Activated T-cell treated with anti-CD3 and anti-CD28 coated beads, Interleukin-2, amount 50 U/mL, for 72 hours (primary cell): ENCODE measurements around the gene STXBP1. TPM values are rescaled to one million over a fixed set of nuclear protein-coding genes. Genes with fewer than 3 reads are reported as not detected.

Experiments used
- ATAC-seq, 2 donors: fragments of 150-1000 bp; cut with Tn5 transposase; replicated peaks in 1 of 2; 2 replicates each; pipeline ENCODE4 v1.10.0; 2021; ENCODE audit warnings: moderate library complexity in 2 of 2, mild to moderate bottlenecking in 1 of 2
- DNase-seq, 2 donors: peaks; one replicate each; pipeline ENCODE4 v3.0.0; 2021 to 2022; ENCODE audit warnings: mixed read lengths in 1 of 2
- H3K27ac Mint-ChIP-seq: one replicate; pipeline ENCODE4 v1.8.0; 2022; ENCODE audit warnings: mild to moderate bottlenecking, moderate library complexity, mixed read lengths
- H3K27me3 Mint-ChIP-seq: one replicate; pipeline ENCODE4 v1.8.0; 2022; ENCODE audit warnings: low read depth, mixed read lengths
- H3K36me3 Mint-ChIP-seq, 2 donors: one replicate each; pipeline ENCODE4 v1.8.0; 2022; ENCODE audit warnings: mixed read lengths in 2 of 2, mild to moderate bottlenecking in 1 of 2; ENCODE audit not compliant: insufficient read depth in 2 of 2
- H3K4me1 Mint-ChIP-seq: one replicate; pipeline ENCODE4 v1.8.0; 2022; ENCODE audit warnings: low read depth, mixed read lengths
- H3K4me3 Mint-ChIP-seq, 2 donors: one replicate each; pipeline ENCODE4 v1.8.0; 2022; ENCODE audit warnings: mild to moderate bottlenecking in 2 of 2, mixed read lengths in 2 of 2, moderate library complexity in 2 of 2
- H3K9me3 Mint-ChIP-seq, 2 donors: one replicate each; pipeline ENCODE4 v1.8.0; 2022; ENCODE audit warnings: mixed read lengths in 2 of 2
- total RNA-seq, 2 donors: library from RNA; stranded (reverse); gene quantifications; one replicate each; pipeline ENCODE4 v1.2.3, GENCODE V29; 2022

STXBP1 gene
- total RNA-seq, 2 donors from 2014 or later = 14.5 to 26.6 TPM

GRCh38 chr9:127683723-127684122 is 71.6 kb downstream of the STXBP1 start:
- Mint-ChIP-seq H3K27me3 (no peaks in the 10 kb centered on the region), H3K4me1 (no peaks in the 10 kb centered on the region), H3K36me3 (peaks cover 0 to 1% of the 10 kb centered on the region in 2 donors), H3K9me3 (no peaks in the 10 kb centered on the region), H3K4me3 (no peak overlapping the region), H3K27ac (no peak overlapping the region)
- no peak for DNase-seq
- no peak for ATAC-seq

- Mint-ChIP-seq H3K27me3 (no peaks in the 10 kb centered on the region), H3K4me1 (no peaks in the 10 kb centered on the region), H3K36me3 (peaks cover 0 to 1% of the 10 kb centered on the region in 2 donors), H3K27ac (no peak overlapping the region), H3K9me3 (no peaks in the 10 kb centered on the region), H3K4me3 (no peak overlapping the region)
- no peak for ATAC-seq
- no peak for DNase-seq
These were observed 72.5 kb downstream of the STXBP1 start for GRCh38 chr9:127684576-127684975.

- H3K27me3 Mint-ChIP-seq = no peaks in the 10 kb centered on the region
- H3K36me3 Mint-ChIP-seq = no peaks in the 10 kb centered on the region
These were observed 74.7 kb downstream of the STXBP1 start for GRCh38 chr9:127686461-127687393.

GRCh38 chr9:127689329-127690000 is 77.4 kb downstream of the STXBP1 start:
- no peaks in the 10 kb centered on the region for H3K27me3 Mint-ChIP-seq
- no peaks in the 10 kb centered on the region for H3K36me3 Mint-ChIP-seq
- ATAC-seq (no peak), DNase-seq (no peak)
- H3K4me1 Mint-ChIP-seq = no peaks in the 10 kb centered on the region
- H3K4me3 Mint-ChIP-seq = no peak overlapping the region
- no peaks in the 10 kb centered on the region for H3K9me3 Mint-ChIP-seq
- H3K27ac Mint-ChIP-seq = no peak overlapping the region

More at GRCh38 chr9:127686461-127687393, 74.7 kb downstream of the STXBP1 start:
- H3K9me3 Mint-ChIP-seq = no peaks in the 10 kb centered on the region
- no peak overlapping the region for H3K27ac Mint-ChIP-seq
- ATAC-seq (no peak), DNase-seq (no peak)
- no peaks in the 10 kb centered on the region for H3K4me1 Mint-ChIP-seq
- no peak overlapping the region for H3K4me3 Mint-ChIP-seq

- no peaks in the 10 kb centered on the region for H3K9me3 Mint-ChIP-seq
- no peaks in the 10 kb centered on the region for H3K4me1 Mint-ChIP-seq
- DNase-seq (no peak), ATAC-seq (no peak)
- H3K27me3 Mint-ChIP-seq = no peaks in the 10 kb centered on the region
- H3K4me3 Mint-ChIP-seq = no peak overlapping the region
- no peaks in the 10 kb centered on the region for H3K36me3 Mint-ChIP-seq
- no peak overlapping the region for H3K27ac Mint-ChIP-seq
These were observed 78.7 kb downstream of the STXBP1 start for GRCh38 chr9:127690735-127691134.

GRCh38 chr9:127692071-127692470 is 80.0 kb downstream of the STXBP1 start:
- Mint-ChIP-seq H3K9me3 (no peaks in the 10 kb centered on the region), H3K27ac (no peak overlapping the region), H3K27me3 (no peaks in the 10 kb centered on the region), H3K4me1 (no peaks in the 10 kb centered on the region), H3K4me3 (no peak overlapping the region), H3K36me3 (no peaks in the 10 kb centered on the region)
- ATAC-seq = no peak
- DNase-seq = no peak

GRCh38 chr9:127693143-127693542 is 81.1 kb downstream of the STXBP1 start:
- DNase-seq (no peak), ATAC-seq (no peak)

GRCh38 chr9:127693697-127694096 is 81.6 kb downstream of the STXBP1 start:
- H3K9me3 Mint-ChIP-seq = no peaks in the 10 kb centered on the region
- H3K4me1 Mint-ChIP-seq = no peaks in the 10 kb centered on the region
- DNase-seq (no peak), ATAC-seq (no peak)
- H3K27ac Mint-ChIP-seq = no peak overlapping the region
- no peak overlapping the region for H3K4me3 Mint-ChIP-seq
- H3K36me3 Mint-ChIP-seq = no peaks in the 10 kb centered on the region
- no peaks in the 10 kb centered on the region for H3K27me3 Mint-ChIP-seq

More at GRCh38 chr9:127693143-127693542, 81.1 kb downstream of the STXBP1 start:
- Mint-ChIP-seq H3K27me3 (no peaks in the 10 kb centered on the region), H3K4me3 (no peak overlapping the region), H3K27ac (no peak overlapping the region), H3K36me3 (no peaks in the 10 kb centered on the region), H3K9me3 (no peaks in the 10 kb centered on the region), H3K4me1 (no peaks in the 10 kb centered on the region)

- H3K4me1 Mint-ChIP-seq = peaks cover 14% of the 10 kb centered on the region
- H3K4me3 Mint-ChIP-seq = no peak overlapping the region
- no peak overlapping the region for H3K27ac Mint-ChIP-seq
- ATAC-seq = no peak
- no peaks in the 10 kb centered on the region for H3K9me3 Mint-ChIP-seq
- no peaks in the 10 kb centered on the region for H3K27me3 Mint-ChIP-seq
- no peaks in the 10 kb centered on the region for H3K36me3 Mint-ChIP-seq
- no peak for DNase-seq
These were observed 83.0 kb downstream of the STXBP1 start for GRCh38 chr9:127694890-127695720.

GRCh38 chr9:127697575-127697974 is 85.5 kb downstream of the STXBP1 start:
- Mint-ChIP-seq H3K36me3 (no peaks in the 10 kb centered on the region), H3K4me1 (peaks cover 18% of the 10 kb centered on the region), H3K27me3 (no peaks in the 10 kb centered on the region), H3K9me3 (no peaks in the 10 kb centered on the region), H3K4me3 (no peak overlapping the region), H3K27ac (no peak overlapping the region)
- DNase-seq = no peak
- no peak for ATAC-seq

GRCh38 chr9:127698386-127698785 is 86.3 kb downstream of the STXBP1 start:
- DNase-seq = no peak
- H3K27me3 Mint-ChIP-seq = no peaks in the 10 kb centered on the region
- ATAC-seq = no peak
- no peak overlapping the region for H3K27ac Mint-ChIP-seq
- no peaks in the 10 kb centered on the region for H3K36me3 Mint-ChIP-seq
- peak overlapping the region in 1 of 2 donors; percentile 33 for H3K4me3 Mint-ChIP-seq
- no peaks in the 10 kb centered on the region for H3K9me3 Mint-ChIP-seq
- peaks cover 18% of the 10 kb centered on the region for H3K4me1 Mint-ChIP-seq

- no peaks in the 10 kb centered on the region for H3K36me3 Mint-ChIP-seq
- DNase-seq (peak; percentile 93 to 95), ATAC-seq (peak; percentile 100)
- no peaks in the 10 kb centered on the region for H3K9me3 Mint-ChIP-seq
- peak overlapping the region; percentile 54 for H3K27ac Mint-ChIP-seq
- no peaks in the 10 kb centered on the region for H3K27me3 Mint-ChIP-seq
- peak overlapping the region; percentile 68 to 82 for H3K4me3 Mint-ChIP-seq
- peaks cover 18% of the 10 kb centered on the region for H3K4me1 Mint-ChIP-seq
These were observed 87.1 kb downstream of the STXBP1 start for GRCh38 chr9:127698985-127699670.
